ENCODE results near the gene EXOC6B.

The EXOC6B gene

GRCh38 chr2:72220170-72220569, 605.7 kb downstream of the EXOC6B start:
- no peak; the same call in 1 of the 2 replicates for TF ChIP-seq CTCF (conservative IDR thresholded peaks at IDR 0.05; ENCODE audit: low read depth)
- DNase-seq (ENCODE audit: low spot score) = no peak
- CTCF ChIA-PET = interaction anchor here (0.6 to 1.3 kb wide), 4 partner anchors 10 to 315 kb away, joined by 3 to 5 read pairs (median 4); no protein-coding TSS in a partner anchor
- POLR2A ChIA-PET (ENCODE audit: low non-redundant PET) = no interaction called here
- no peak overlapping the region for H3K27ac ChIP-seq

DNA sequence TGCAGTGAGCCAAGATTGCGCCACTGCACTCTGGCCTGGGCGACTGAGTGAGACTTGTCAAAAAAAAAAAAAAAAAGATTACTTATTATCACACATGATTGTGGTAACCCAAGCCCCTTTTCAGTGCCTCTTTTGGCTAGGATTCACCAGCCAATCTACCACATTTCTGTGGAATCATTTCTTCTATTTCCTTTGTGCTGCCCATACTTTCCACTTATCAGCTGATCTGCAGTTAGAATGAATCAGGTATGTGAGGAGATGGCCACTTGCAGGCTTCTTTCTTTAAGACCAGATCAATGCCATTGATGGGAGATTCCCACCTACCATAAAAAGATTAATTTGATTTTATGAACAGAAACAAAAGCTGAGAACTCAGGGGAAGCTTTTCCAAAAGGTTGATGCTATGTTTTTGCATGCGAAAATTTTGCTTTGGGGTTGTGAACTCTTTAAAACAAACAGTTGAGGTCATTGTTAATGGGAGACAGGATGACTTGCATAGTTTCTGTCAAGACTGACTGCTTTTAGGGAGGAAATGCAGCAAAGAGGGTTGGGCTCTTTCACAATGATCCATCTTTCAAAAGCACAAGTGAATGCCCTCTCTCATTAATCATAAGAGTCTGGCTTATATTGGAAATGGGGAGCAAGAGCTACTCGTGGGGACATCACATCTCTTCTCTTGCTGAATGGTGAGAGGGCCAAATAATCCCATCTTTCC, 611.2 kb downstream of the EXOC6B start:
- ChIA-PET CTCF (interaction anchor here (0.6 kb wide), 1 partner anchor 504 kb away, joined by 3 read pairs; no protein-coding TSS in a partner anchor), POLR2A (ENCODE audit: low non-redundant PET) (no interaction called here)
- no peak for DNase-seq (ENCODE audit: low spot score)
- no peak overlapping the region for H3K27ac ChIP-seq
- no peak for TF ChIP-seq CTCF (conservative IDR thresholded peaks at IDR 0.05; ENCODE audit: low read depth)

DNA sequence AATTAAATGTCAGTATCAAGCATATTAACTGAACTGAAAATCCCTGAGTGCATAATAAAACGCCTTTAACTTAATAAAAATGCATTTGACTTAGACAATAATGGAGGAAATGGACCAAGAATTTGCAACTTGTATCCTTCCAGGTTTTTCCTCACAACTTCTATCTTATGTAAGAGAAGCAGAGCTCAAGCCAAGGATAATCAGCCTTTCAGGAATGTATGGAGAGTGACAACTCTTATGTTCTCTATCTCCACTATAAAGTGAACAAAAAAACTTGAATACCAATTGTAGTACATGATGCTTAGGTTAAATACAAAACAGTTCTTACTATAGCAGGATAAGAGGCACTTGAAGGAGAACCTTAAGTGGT, 613.4 kb downstream of the EXOC6B start:
- POLR2A ChIA-PET (ENCODE audit: low non-redundant PET) = no interaction called here
- no peak overlapping the region for H3K27ac ChIP-seq
- TF ChIP-seq CTCF (conservative IDR thresholded peaks at IDR 0.05; ENCODE audit: low read depth) = no peak
- no peak for DNase-seq (ENCODE audit: low spot score)
- CTCF ChIA-PET = interaction anchor here (0.6 kb wide), 1 partner anchor 420 kb away, joined by 3 read pairs; no protein-coding TSS in a partner anchor

GRCh38 chr2:72211777-72212485, 613.9 kb downstream of the EXOC6B start:
- no peak for DNase-seq (ENCODE audit: low spot score)
- POLR2A ChIA-PET (ENCODE audit: low non-redundant PET) = no interaction called here
- H3K27ac ChIP-seq = no peak overlapping the region
- no peak for TF ChIP-seq CTCF (conservative IDR thresholded peaks at IDR 0.05; ENCODE audit: low read depth)
- CTCF ChIA-PET = interaction anchor here (0.6 kb wide), 1 partner anchor 113 kb away, joined by 4 read pairs; no protein-coding TSS in a partner anchor

GRCh38 chr2:72211350-72211749, 614.5 kb downstream of the EXOC6B start:
- CTCF ChIA-PET = interaction anchor here (0.6 kb wide), 1 partner anchor 114 kb away, joined by 4 read pairs; no protein-coding TSS in a partner anchor
- DNase-seq (ENCODE audit: low spot score) = peak; percentile 19
- TF ChIP-seq CTCF (conservative IDR thresholded peaks at IDR 0.05; ENCODE audit: low read depth) = no peak
- POLR2A ChIA-PET (ENCODE audit: low non-redundant PET) = no interaction called here
- no peak overlapping the region for H3K27ac ChIP-seq

DNA sequence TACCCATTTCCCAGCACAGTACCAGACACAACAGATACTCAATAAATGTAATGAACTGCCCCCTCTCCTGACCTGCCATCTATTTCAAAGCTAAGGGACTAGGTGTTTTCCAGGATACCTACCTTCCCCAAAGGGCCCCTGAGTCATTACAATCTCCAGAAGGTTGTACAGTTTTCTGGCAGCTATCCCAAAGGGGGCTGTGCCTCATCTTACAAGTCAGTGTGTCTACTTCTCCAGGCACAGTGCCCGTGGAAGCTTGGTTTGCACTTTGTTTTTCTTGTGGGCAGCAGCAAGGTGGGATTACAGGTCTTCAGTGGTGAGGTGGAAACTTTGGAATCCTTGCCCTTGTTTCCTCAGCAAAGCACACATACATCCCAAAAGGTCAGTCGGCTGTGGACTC, 615.4 kb downstream of the EXOC6B start:
- ChIA-PET CTCF (interaction anchor here (0.6 kb wide), 1 partner anchor 10 kb away, joined by 3 read pairs; no protein-coding TSS in a partner anchor), POLR2A (ENCODE audit: low non-redundant PET) (no interaction called here)
- H3K27ac ChIP-seq = no peak overlapping the region
- peak; percentile 2 for DNase-seq (ENCODE audit: low spot score)
- TF ChIP-seq CTCF (conservative IDR thresholded peaks at IDR 0.05; ENCODE audit: low read depth) = no peak
